HUDEP-2 (cell line): ENCODE data around the gene NSUN7.

Experiments
- DNase-seq, 76 experiments: peaks; one replicate each; lab custom pipeline; 2025; ENCODE audit not compliant: unreplicated experiment in 76 of 76; lab: John Stamatoyannopoulos, UW

NSUN7 gene

GRCh38 chr4:40733752-40734151 lies 16.0 kb upstream of the NSUN7 start:
- no peak for DNase-seq

- no peak for DNase-seq
These were observed 15.3 kb upstream of the NSUN7 start for GRCh38 chr4:40734497-40734896.

GRCh38 chr4:40736910-40737309 lies 12.8 kb upstream of the NSUN7 start:
- DNase-seq: peak in 1 of 76 experiments; percentile 10

- no peak for DNase-seq
These were observed 11.9 kb upstream of the NSUN7 start for GRCh38 chr4:40737879-40738278.

DNA sequence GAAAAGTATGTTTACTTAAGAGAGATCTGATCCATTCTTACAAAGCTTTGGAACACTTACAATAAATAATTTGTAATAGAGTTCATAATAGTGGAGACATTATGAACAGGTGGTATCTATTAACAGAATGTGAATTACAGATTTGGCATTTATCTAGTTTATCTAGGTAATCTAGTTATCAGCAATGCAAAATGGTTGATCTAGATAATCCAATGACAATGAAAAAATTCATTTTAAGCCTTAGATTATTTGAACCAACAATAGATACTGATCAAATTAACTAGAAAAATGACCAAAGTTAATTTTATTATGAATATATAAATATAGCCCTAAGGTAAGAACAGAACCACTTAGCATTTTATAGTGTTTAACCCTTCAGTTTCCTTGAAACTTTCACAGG lies 10.4 kb upstream of the NSUN7 start:
- DNase-seq: no peak

DNA sequence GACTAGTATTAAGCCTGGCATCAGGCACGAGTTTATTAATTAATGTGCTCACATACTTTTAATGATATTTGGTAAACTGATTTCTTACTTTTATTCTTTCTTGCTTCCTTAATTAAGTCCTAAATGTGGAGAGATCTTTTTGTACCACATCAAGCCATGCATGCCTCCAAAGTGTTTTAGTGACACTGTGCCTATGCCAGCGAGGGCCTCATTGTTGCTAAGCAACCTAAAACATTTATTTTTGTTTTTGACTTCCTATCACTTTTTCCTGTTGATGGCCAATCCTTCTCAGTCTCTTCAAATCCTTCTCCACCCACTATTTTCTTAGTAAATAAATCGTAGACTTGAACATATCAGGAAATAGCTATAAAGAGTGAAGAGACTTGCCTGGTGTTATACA lies 5.5 kb upstream of the NSUN7 start:
- DNase-seq: no peak

DNA sequence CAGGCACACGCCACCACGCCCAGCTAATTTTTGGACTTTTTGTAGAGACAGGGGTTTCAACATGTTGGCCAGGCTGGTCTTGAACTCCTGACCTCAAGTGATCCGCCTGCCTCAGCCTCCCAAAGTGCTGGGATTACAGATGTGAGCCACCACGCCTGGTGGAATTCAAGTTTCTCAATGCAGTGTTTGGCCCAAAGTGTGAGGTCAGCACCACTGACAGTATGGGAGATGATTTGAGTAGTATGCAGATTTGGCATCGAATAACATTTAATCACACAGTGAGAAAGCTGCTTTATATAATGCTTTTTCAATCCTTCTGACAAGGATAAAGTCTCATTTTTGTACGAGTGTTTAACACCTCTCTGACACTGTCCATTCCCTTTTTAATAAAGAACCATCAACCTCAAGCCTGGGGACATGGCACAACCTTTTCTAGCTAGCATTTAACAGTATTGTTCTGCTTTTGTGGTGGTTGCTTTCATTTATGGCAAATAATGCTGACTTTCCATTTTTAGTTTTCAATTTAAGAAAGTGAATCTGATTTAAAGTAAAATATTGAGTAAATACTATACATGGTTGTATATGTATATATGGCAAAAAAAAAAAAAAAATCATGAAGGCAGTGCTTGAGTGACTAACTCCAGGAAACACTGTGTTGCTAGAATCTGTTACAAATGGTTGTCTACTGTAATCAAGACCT lies 4.3 kb upstream of the NSUN7 start:
- DNase-seq: no peak

DNA sequence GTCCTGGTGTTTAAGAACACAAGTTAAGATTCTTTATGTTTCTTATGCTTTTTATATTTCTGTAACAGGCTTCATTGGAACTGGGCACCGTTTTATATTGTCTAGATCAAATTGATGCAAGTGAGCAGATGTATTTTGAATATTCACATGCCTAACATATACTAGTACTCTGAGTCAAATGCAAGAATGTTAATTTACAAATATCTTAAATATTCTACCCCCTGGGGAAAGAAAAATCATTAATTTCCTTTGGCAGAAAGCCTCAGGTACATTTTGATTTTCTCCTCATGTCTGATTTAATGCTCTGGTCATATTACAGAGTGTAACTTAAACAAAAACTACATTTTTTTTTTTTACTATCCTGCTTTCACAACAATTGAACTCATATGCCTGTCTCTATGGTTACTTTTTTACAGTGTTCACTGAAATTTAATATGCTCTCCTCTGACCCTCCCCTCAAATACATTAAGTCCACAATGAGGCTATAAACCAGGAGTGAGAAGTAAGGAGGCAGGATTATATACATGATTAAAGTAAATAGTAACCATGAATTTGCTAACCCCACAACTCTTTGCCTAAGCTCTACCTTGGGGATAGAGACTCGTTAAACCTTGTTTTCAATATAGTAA lies 2.4 kb upstream of the NSUN7 start:
- DNase-seq: no peak

DNA sequence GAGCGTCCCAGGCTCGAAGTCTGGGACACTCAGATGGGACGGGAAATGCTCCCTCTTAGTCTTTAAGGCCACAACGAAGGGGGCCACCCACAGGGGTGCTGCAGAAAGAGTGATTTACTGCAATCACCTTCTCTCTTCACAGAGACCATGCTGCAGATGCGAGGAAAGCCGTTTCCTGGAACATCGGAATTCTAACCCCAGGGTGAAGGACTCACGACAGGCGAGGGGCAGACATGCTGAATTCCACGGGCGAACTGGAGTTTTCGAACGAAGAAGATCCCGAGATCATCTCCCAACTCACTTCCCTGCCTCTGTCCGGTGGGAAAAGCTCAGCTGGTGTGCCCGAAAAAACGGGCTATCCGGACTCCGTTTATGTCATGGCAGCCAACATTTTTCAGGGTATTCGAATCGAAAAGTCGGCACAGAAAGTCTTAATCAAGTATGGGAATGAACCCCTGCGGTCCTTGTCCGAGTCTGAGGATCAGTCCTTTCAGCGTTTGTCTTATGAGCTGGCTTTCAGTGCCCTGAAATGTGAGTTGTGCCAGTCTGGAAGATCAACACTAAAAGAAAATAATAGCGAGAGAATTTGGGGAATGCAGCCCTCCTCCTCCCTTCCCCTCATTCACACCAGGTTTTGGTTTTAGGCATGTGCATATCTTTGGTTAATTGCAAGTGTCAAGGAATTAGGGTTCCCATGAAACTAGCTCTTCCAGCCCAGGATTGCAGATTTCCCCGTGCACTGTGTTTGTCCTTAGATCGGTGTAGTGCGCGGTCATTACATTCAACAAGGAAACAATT lies 905 bp downstream of the NSUN7 start:
- DNase-seq: no peak

DNA sequence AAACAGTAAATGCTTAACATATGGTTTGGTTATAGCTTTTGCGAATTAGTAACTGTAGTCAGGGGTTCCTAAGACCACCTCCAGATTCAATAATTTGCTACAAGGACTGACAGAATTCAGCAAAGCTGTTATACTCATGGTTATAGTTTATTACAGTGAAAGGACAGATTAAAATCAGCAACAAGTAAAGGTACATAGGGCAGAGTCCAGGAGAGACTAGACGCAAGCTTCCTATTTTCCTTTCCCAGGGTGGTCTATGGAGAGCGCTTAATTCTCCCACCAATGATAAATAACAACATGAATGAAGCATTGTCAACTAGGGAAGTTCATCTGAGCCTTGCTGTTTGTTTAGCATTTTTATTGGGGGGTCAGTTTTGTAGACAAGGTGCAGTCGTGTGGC lies 5.9 kb downstream of the NSUN7 start:
- DNase-seq: no peak

- DNase-seq: no peak
These were observed 13.5 kb downstream of the NSUN7 start for GRCh38 chr4:40763228-40763716.

DNA sequence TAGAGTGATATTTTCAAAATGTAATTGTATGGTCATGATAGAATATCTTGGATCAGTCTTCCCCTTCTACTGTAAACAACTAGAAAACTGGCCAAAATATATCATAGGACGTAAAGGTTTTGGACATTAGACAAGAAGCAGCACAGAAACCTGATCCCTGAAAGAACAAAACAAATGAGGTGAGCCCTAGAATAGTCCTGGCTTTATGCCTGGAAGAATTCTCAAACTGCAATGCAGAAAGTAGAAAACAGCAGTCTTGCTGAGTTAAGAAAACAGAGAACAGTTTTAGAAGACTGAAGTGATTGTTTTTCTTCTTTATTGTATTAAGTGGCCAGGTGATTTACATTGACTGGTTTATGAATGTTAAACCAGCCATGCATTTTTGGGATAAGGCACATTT lies 19.5 kb downstream of the NSUN7 start:
- DNase-seq: no peak

- DNase-seq: no peak
These were observed 28.3 kb downstream of the NSUN7 start for GRCh38 chr4:40778090-40778489.

DNA sequence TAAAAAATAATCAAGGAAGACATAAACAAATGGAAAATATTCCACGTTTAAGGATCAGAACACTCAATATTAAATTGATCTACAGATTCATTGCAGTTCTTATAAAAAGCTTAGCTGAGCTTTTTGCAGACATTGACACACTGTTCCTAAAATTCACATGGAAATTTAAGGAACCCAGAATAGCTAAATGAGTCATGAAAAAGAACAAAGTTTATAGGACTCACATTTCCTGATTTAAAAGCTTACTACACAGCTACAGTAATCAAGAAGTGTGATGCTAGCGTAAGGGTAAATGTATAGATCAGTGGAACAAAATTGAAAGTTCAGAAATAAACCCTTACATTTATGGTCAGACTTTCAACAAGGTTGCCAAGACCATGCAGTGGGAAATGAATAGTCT lies 33.1 kb downstream of the NSUN7 start:
- no peak for DNase-seq

- no peak for DNase-seq
These were observed 36.0 kb downstream of the NSUN7 start for GRCh38 chr4:40785727-40786126.

DNA sequence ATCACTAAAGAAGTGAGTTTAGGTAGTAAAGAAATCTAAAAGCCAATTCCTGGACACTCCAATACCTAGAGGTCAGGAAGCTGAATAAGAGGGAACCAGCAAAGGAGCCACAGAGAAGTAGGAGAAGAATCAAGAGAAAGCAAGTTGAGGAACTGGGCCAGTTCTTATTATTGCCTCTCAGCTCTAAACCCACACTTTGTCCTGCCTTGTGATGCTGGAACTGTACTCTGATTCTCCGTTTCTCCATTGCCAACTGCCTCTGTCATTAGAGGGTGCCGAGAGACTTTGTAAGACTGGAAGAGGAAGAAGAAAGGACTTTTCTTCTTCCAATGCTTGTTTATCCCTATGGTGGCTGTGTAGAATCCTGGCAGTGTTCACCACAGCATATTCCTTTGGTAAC lies 38.6 kb downstream of the NSUN7 start:
- DNase-seq: no peak

DNA sequence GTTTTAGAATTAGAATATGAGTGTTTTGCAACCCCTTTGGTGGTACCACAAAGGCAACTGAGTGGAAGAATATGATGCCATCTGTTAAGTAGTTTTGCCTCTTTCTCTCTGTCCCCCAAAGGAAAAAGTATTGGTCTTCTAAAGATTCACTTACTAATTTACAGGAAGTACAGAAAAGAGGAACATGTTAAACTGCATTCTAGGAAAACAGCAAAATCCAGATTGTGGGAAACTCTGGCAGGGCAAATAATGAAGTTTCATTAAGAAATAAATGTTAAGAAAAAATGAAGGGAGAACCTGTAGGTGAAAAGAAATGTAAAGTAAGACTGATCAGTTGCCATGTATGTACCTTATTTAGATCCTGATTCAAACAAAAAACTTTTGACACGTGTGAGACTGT lies 39.3 kb downstream of the NSUN7 start:
- DNase-seq: no peak

GRCh38 chr4:40789771-40790170 lies 40.0 kb downstream of the NSUN7 start:
- DNase-seq: no peak

GRCh38 chr4:40800064-40800463 lies 50.3 kb downstream of the NSUN7 start:
- no peak for DNase-seq

GRCh38 chr4:40804598-40804997 lies 54.8 kb downstream of the NSUN7 start:
- DNase-seq: no peak

- no peak for DNase-seq
These were observed 59.2 kb downstream of the NSUN7 start for GRCh38 chr4:40808926-40809457.
